ENCODE measurements around the gene PCDH9. TPM values are rescaled to one million over a fixed set of nuclear protein-coding genes. Genes with fewer than 3 reads are reported as not detected.

The PCDH9 gene
- total and polyA plus RNA-seq, 2 of the 4 experiments (the other 2 are of a cell fraction) = 2.2 to 10.2 TPM

GRCh38 chr13:67273001-67273400, 42.9 kb upstream of the PCDH9 start:
- Histone ChIP-seq H3K18ac (ENCODE audit: low read depth, low read length) (no peak overlapping the region), H3K23ac (ENCODE audit: low read depth, low read length) (no peak overlapping the region)

More at GRCh38 chr13:67273001-67273400, 42.9 kb upstream of the PCDH9 start:
- dilution Hi-C loops (cut with HindIII; ENCODE audit: low sequenced_read_pairs, unreplicated experiment) = no loop called here
- H2BK15ac ChIP-seq (ENCODE audit: low read depth, low read length) = no peak overlapping the region
- no peaks in the 10 kb centered on the region for H3K27me3 ChIP-seq (ENCODE audit: control insufficient read depth, insufficient read depth, low read length)
- no peaks in the 10 kb centered on the region for H3K79me1 ChIP-seq (ENCODE audit: low read depth in 1 of 2, low read length in 2 of 2)
- ChIA-PET POLR2A (ENCODE audit: unreplicated experiment) (no interaction called here), CTCF (no interaction called here)
- no peak overlapping the region for H2BK120ac ChIP-seq (ENCODE audit: low read depth, low read length)
- no peak overlapping the region for H3K4me2 ChIP-seq (ENCODE audit: low read depth, low read length)
- H3K14ac ChIP-seq (replicated peaks; ENCODE audit: low read depth, low read length) = no peak overlapping the region
- H3K36me3 ChIP-seq (ENCODE audit: control insufficient read depth, insufficient read depth, low read length) = no peaks in the 10 kb centered on the region
- no peak overlapping the region for H3K27ac ChIP-seq (ENCODE audit: insufficient read depth, low read length)
- TF ChIP-seq MAFK (IDR thresholded peaks at IDR 0.05; ENCODE audit: low read depth, low read length) = 0 out of 2 replicates have a peak, but pooled peaks have one; percentile 15
- TF ChIP-seq CEBPB (IDR thresholded peaks at IDR 0.05; ENCODE audit: low read depth, low read length) = 0 out of 2 replicates have a peak, but pooled peaks have one; percentile 9
- TF ChIP-seq CHD1 (IDR thresholded peaks at IDR 0.05; ENCODE audit: low read depth, low read length) = no peak
- H3K4me1 ChIP-seq (ENCODE audit: control insufficient read depth, insufficient read depth, low read length) = peaks cover 3% of the 10 kb centered on the region; the same call in 1 of the 2 replicates
- no peak overlapping the region for H3K56ac ChIP-seq (ENCODE audit: extremely low read depth, insufficient read depth, low read length)
- WGBS, 2 experiments (ENCODE audit: extremely low coverage in 2 of 2, insufficient read length in 1 of 2) = no CpG with 5 or more reads among the region's 1 CpG
- no peak overlapping the region for H4K8ac ChIP-seq (ENCODE audit: low read depth in 2 of 2, low read length in 2 of 2)
- H2AK9ac ChIP-seq (replicated peaks; ENCODE audit: low read depth, low read length, poor library complexity) = no peak overlapping the region
- no peak overlapping the region for H3K9ac ChIP-seq (ENCODE audit: low read depth, low read length)
- no peak overlapping the region for H2AK5ac ChIP-seq (ENCODE audit: low read depth, low read length)
- H3K4me3 ChIP-seq (ENCODE audit: insufficient read depth, low read depth, low read length) = no peak overlapping the region
- H2BK5ac ChIP-seq (ENCODE audit: low read depth, low read length, poor library complexity, severe bottlenecking) = no peak overlapping the region
- H4K20me1 ChIP-seq (ENCODE audit: insufficient read depth, low read length) = no peaks in the 10 kb centered on the region
- no peaks in the 10 kb centered on the region for H3K9me3 ChIP-seq (ENCODE audit: control insufficient read depth, insufficient read depth, low read length)
- DNase-seq (peak; percentile 20), ATAC-seq (ENCODE audit: low read depth) (no peak)
- H2BK20ac ChIP-seq (ENCODE audit: low read depth, low read length) = no peak overlapping the region
- in situ Hi-C loops (cut with MboI; ENCODE audit: low sequenced_read_pairs) = no loop called here
- no peak overlapping the region for H4K5ac ChIP-seq (ENCODE audit: low read depth, low read length)
- no peak overlapping the region for H2AFZ ChIP-seq (replicated peaks; ENCODE audit: low read length, poor library complexity)
- no TSS peak for BruUV-seq (replicated peaks)
- intact Hi-C loops (cut with micrococcal nuclease) = no loop called here
- no peak overlapping the region for H3K4ac ChIP-seq (ENCODE audit: low read depth, low read length)
- H4K91ac ChIP-seq (ENCODE audit: insufficient read depth, low read depth, low read length) = no peak overlapping the region
- no peaks in the 10 kb centered on the region for H3K9me1 ChIP-seq (ENCODE audit: insufficient read depth, low read length)

All from IMR-90 (cell line).